CD14-positive monocyte (primary cell): Measurements from ENCODE around the gene BUB1B. TPM values are rescaled to one million over a fixed set of nuclear protein-coding genes. Genes with fewer than 3 reads are reported as not detected.

ENCODE experiments used
- DNase-seq, 3 donors: peaks; one replicate each; pipeline ENCODE4 v3.0.0-alpha.2; 2011 to 2022
- H2AFZ ChIP-seq: 2 replicates; pipeline ENCODE4 v1.6.0; 2012; ENCODE audit warnings: mild to moderate bottlenecking, low read depth, low read length, inconsistent platforms; ENCODE audit not compliant: insufficient read depth, poor library complexity, severe bottlenecking
- H3K27ac ChIP-seq, 2 donors: 1 replicate in 1 of 2; 2 replicates in 1 of 2; pipeline ENCODE4 v1.5.1; 2012 to 2013; ENCODE audit warnings: low read length in 2 of 2, control low read depth in 1 of 2, inconsistent platforms in 1 of 2, low read depth in 1 of 2, mild to moderate bottlenecking in 1 of 2
- H3K27me3 ChIP-seq, 2 donors: one replicate each; pipeline versions ENCODE4 v1.6.0 to v1.6.1; 2011 to 2013; ENCODE audit warnings: low read length in 2 of 2; ENCODE audit not compliant: control insufficient read depth in 2 of 2, insufficient read depth in 2 of 2
- H3K36me3 ChIP-seq, 2 donors: replicated peaks in 1 of 2; 1 replicate in 1 of 2; 2 replicates in 1 of 2; pipeline versions ENCODE4 v1.5.1 to v1.6.1; 2012 to 2013; ENCODE audit warnings: low read length in 2 of 2, control low read depth in 1 of 2, inconsistent platforms in 1 of 2, mild to moderate bottlenecking in 1 of 2; ENCODE audit not compliant: insufficient read depth in 2 of 2, control insufficient read depth in 1 of 2
- H3K4me1 ChIP-seq, 2 donors: 1 replicate in 1 of 2; 2 replicates in 1 of 2; pipeline versions ENCODE4 v1.5.1 to v1.6.1; 2012 to 2013; ENCODE audit warnings: low read length in 2 of 2, control low read depth in 1 of 2, inconsistent platforms in 1 of 2, mild to moderate bottlenecking in 1 of 2, moderate library complexity in 1 of 2; ENCODE audit not compliant: insufficient read depth in 2 of 2, control insufficient read depth in 1 of 2
- H3K4me2 ChIP-seq: replicated peaks from 2 replicates; pipeline ENCODE3; 2012; ENCODE audit warnings: low read length, moderate library complexity, mild to moderate bottlenecking; ENCODE audit not compliant: poor library complexity, severe bottlenecking; ENCODE audit errors: extremely low read depth
- H3K4me3 ChIP-seq, 3 experiments: fragments of 200-600 bp in 1 of 3; sonication (generic) in 1 of 3; replicated peaks in 1 of 3; 1 replicate in 2 of 3; 2 replicates in 1 of 3; pipeline ENCODE4 v1.5.1; 2011 to 2013; ENCODE audit warnings: low read length in 3 of 3, mild to moderate bottlenecking in 3 of 3, control low read depth in 2 of 3, low read depth in 2 of 3, inconsistent platforms in 1 of 3, moderate library complexity in 1 of 3
- H3K79me2 ChIP-seq: 2 replicates; pipeline ENCODE4 v1.6.0; 2012; ENCODE audit warnings: mild to moderate bottlenecking, control low read depth, inconsistent platforms, low read length, moderate library complexity; ENCODE audit not compliant: insufficient read depth
- H3K9ac ChIP-seq: 2 replicates; pipeline ENCODE4 v1.6.0; 2017; ENCODE audit warnings: low read length, mild to moderate bottlenecking; ENCODE audit not compliant: insufficient read depth, poor library complexity, severe bottlenecking
- H3K9me3 ChIP-seq, 2 donors: replicated peaks in 1 of 2; 1 replicate in 1 of 2; 2 replicates in 1 of 2; pipeline versions ENCODE4 v1.5.1 to v1.6.1; 2012 to 2013; ENCODE audit warnings: low read length in 2 of 2, control low read depth in 1 of 2; ENCODE audit not compliant: control insufficient read depth in 1 of 2, insufficient read depth in 1 of 2
- H4K20me1 ChIP-seq: 2 replicates; pipeline ENCODE4 v1.6.0; 2012; ENCODE audit warnings: mild to moderate bottlenecking, low read length, control low read depth, moderate library complexity; ENCODE audit not compliant: insufficient read depth
- H3K27ac Mint-ChIP-seq, 7 donors: one replicate each; pipeline ENCODE4 v1.8.0; 2020; ENCODE audit warnings: mild to moderate bottlenecking in 7 of 7, mixed read lengths in 7 of 7, moderate library complexity in 6 of 7, inconsistent platforms in 2 of 7
- H3K27me3 Mint-ChIP-seq, 3 donors: one replicate each; pipeline ENCODE4 v1.8.0; 2021 to 2022; ENCODE audit warnings: low read depth in 3 of 3, mild to moderate bottlenecking in 3 of 3, mixed read lengths in 3 of 3, moderate library complexity in 3 of 3, inconsistent platforms in 1 of 3
- H3K36me3 Mint-ChIP-seq, 2 donors: one replicate each; pipeline ENCODE4 v1.8.0; 2020; ENCODE audit warnings: mixed read lengths in 2 of 2, inconsistent platforms in 1 of 2, mild to moderate bottlenecking in 1 of 2
- H3K4me1 Mint-ChIP-seq: one replicate; pipeline ENCODE4 v1.8.0; 2020; ENCODE audit warnings: mild to moderate bottlenecking, mixed read lengths
- H3K4me3 Mint-ChIP-seq, 2 donors: one replicate each; pipeline ENCODE4 v1.8.0; 2020; ENCODE audit warnings: mild to moderate bottlenecking in 2 of 2, mixed read lengths in 2 of 2, moderate library complexity in 1 of 2
- H3K9me3 Mint-ChIP-seq, 7 donors: one replicate each; pipeline ENCODE4 v1.8.0; 2020 to 2022; ENCODE audit warnings: mixed read lengths in 7 of 7, mild to moderate bottlenecking in 6 of 7, moderate library complexity in 6 of 7, inconsistent platforms in 2 of 7
- CTCF ChIP-seq: fragments of 200-600 bp; IDR thresholded peaks from one replicate; pipeline ENCODE4 v1.8.0; 2022; ENCODE audit warnings: antibody characterized with exemption, mild to moderate bottlenecking
- WGBS: methylation state at CpG from one replicate; pipeline ENCODE4 v1.1.5; 2013; ENCODE audit warnings: missing lambda C conversion rate; ENCODE audit not compliant: insufficient coverage; 5-methylcytosine and 5-hydroxymethylcytosine counted together
- intact Hi-C, 2 donors: fragments of 100-400 bp; cut with micrococcal nuclease; formaldehyde crosslinking; loops; one replicate each; pipeline versions ENCODE4 v1.15.0 to v1.15.1; 2023
- polyA plus RNA-seq, 3 donors: library from polyadenylated mRNA; depleted of rRNA in 1 of 3; unstranded in 2 of 3; stranded (reverse) in 1 of 3; fragments of 300-500 nt in 2 of 3; fragments of >200 nt in 1 of 3; fragmentation: Illumina TruSeq in 2 of 3; gene quantifications; 1 replicate in 2 of 3; 2 replicates in 1 of 3; pipeline ENCODE4 v1.2.3, GENCODE V29; 2012 to 2021

Gene BUB1B
- polyA plus RNA-seq, 3 donors: 0.01 to 0.51 TPM; not detected in 1

GRCh38 chr15:40246496-40247280 is 85.8 kb downstream of the BUB1B start:
- H3K9me3 ChIP-seq: no peaks in the 10 kb centered on the region
- Mint-ChIP-seq H3K27ac (no peak overlapping the region), H3K4me3 (no peak overlapping the region), H3K9me3 (peaks cover 0 to 3% (median 0%) of the 10 kb centered on the region in 7 donors), H3K4me1 (peaks cover 2% of the 10 kb centered on the region), H3K36me3 (no peaks in the 10 kb centered on the region), H3K27me3 (peaks cover 16 to 26% (median 23%) of the 10 kb centered on the region in 3 donors)
- H3K27me3 ChIP-seq: peaks cover 4 to 8% of the 10 kb centered on the region in 2 donors
- no peak for DNase-seq
- H2AFZ ChIP-seq: no peak overlapping the region
- H3K79me2 ChIP-seq: no peaks in the 10 kb centered on the region
- H3K27ac ChIP-seq: no peak overlapping the region
- TF ChIP-seq CTCF: no peak
- H3K4me2 ChIP-seq: no peak overlapping the region
- intact Hi-C loops: no loop called here
- H3K4me1 ChIP-seq: no peaks in the 10 kb centered on the region
- H4K20me1 ChIP-seq: no peaks in the 10 kb centered on the region
- H3K4me3 ChIP-seq: no peak overlapping the region
- H3K36me3 ChIP-seq: no peaks in the 10 kb centered on the region
- 95% methylated on average over 8 of the region's 8 CpGs for WGBS
- no peak overlapping the region for H3K9ac ChIP-seq

- H3K27ac Mint-ChIP-seq: no peak overlapping the region
These were observed 86.6 kb downstream of the BUB1B start for GRCh38 chr15:40247406-40247971.

More at GRCh38 chr15:40247406-40247971, 86.6 kb downstream of the BUB1B start:
- no peak for TF ChIP-seq CTCF
- Histone ChIP-seq H3K27ac (no peak overlapping the region), H2AFZ (no peak overlapping the region), H3K36me3 (no peaks in the 10 kb centered on the region), H3K4me2 (no peak overlapping the region), H3K4me3 (no peak overlapping the region), H3K4me1 (peaks cover 3 to 5% of the 10 kb centered on the region in 2 donors), H3K9me3 (no peaks in the 10 kb centered on the region), H4K20me1 (no peaks in the 10 kb centered on the region), H3K27me3 (peaks cover 12 to 16% of the 10 kb centered on the region in 2 donors), H3K9ac (no peak overlapping the region), H3K79me2 (no peaks in the 10 kb centered on the region)
- no peak for DNase-seq
- H3K4me1 Mint-ChIP-seq: peaks cover 2% of the 10 kb centered on the region
- no peaks in the 10 kb centered on the region for H3K36me3 Mint-ChIP-seq
- peaks cover 0 to 3% (median 0%) of the 10 kb centered on the region in 7 donors for H3K9me3 Mint-ChIP-seq
- intact Hi-C loops: no loop called here
- H3K4me3 Mint-ChIP-seq: no peak overlapping the region
- H3K27me3 Mint-ChIP-seq: peaks cover 22 to 30% (median 30%) of the 10 kb centered on the region in 3 donors
- WGBS: 87% methylated on average over 3 of the region's 12 CpGs
